ENCODE results near the gene CEP20. TPM values are rescaled to one million over a fixed set of nuclear protein-coding genes. Genes with fewer than 3 reads are reported as not detected.

The CEP20 gene
- total and polyA plus RNA-seq, 10 of the 15 experiments (the other 5 are each of a cell fraction or from before 2014, with no cell fraction given): 33.4 to 57.8 (median 52.6) TPM

GRCh38 chr16:15866451-15866850, 22.0 kb downstream of the CEP20 start:
- no peak overlapping the region for H2AFZ ChIP-seq (ENCODE audit: control insufficient read depth, low read depth, low read length)
- no peak for FAIRE-seq
- H3K27ac ChIP-seq (ENCODE audit: control insufficient read depth, insufficient read depth): no peak overlapping the region
- no peak overlapping the region for H3K4me3 ChIP-seq
- ChIA-PET SMC1A (ENCODE audit: uncharacterized antibody, unreplicated experiment) (interaction anchor here (1.2 kb wide), 1 partner anchor 179 kb away, joined by 3 read pairs; no protein-coding TSS in a partner anchor), RAD21 (ENCODE audit: unreplicated experiment) (no interaction called here), CTCF (interaction anchor here (1.1 to 1.4 kb wide), 2 partner anchors 8 to 22 kb away, joined by 3 to 5 read pairs; partner anchors contain the start of gene CEP20), POLR2A (no interaction called here)
- no peak overlapping the region for H3K9ac ChIP-seq (ENCODE audit: control insufficient read depth, insufficient read depth, low read length)
- no peak for ATAC-seq
- H3K36me3 ChIP-seq (ENCODE audit: control insufficient read depth in 2 of 2, insufficient read depth in 2 of 2, low read length in 1 of 2): peaks cover 0 to 18% of the 10 kb centered on the region in 2 experiments; a peak in 1 of 4 replicates
- intact Hi-C loops (cut with micrococcal nuclease; ENCODE audit: unreplicated experiment): no loop called here
- H3K4me1 ChIP-seq (ENCODE audit: control insufficient read depth, insufficient read depth, low read length): no peaks in the 10 kb centered on the region
- H4K20me1 ChIP-seq (ENCODE audit: control insufficient read depth, insufficient read depth): no peaks in the 10 kb centered on the region
- H3K4me2 ChIP-seq (ENCODE audit: control insufficient read depth, insufficient read depth): no peak overlapping the region
- H3K79me2 ChIP-seq (ENCODE audit: control insufficient read depth, insufficient read depth, low read length): no peaks in the 10 kb centered on the region
- DNase-seq (ENCODE audit: low read depth, low spot score): no peak
- WGBS (ENCODE audit: insufficient coverage, insufficient replicate concordance, low lambda C conversion rate, missing lambda C conversion rate): 96% methylated on average over 5 of the region's 5 CpGs
- BruUV-seq (replicated peaks): TSS peak; percentile 61
- no peaks in the 10 kb centered on the region for H3K9me3 ChIP-seq (replicated peaks; ENCODE audit: control insufficient read depth, insufficient read depth, low read length)
- in situ Hi-C loops (cut with MboI): no loop called here
- no peaks in the 10 kb centered on the region for H3K27me3 ChIP-seq (replicated peaks in 1 of 2; ENCODE audit: control insufficient read depth in 2 of 2, insufficient read depth in 2 of 2, low read length in 1 of 2)
- TF ChIP-seq HDAC2 (IDR thresholded peaks at IDR 0.05) (no peak), TARDBP (IDR thresholded peaks at IDR 0.05; ENCODE audit: borderline replicate concordance) (no peak), EGR1 (IDR thresholded peaks at IDR 0.05; ENCODE audit: borderline replicate concordance in 1 of 2, low read depth in 2 of 2, low read length in 2 of 2) (no peak), PRDM15 (CRISPR knock-in tag; IDR thresholded peaks at IDR 0.05) (no peak), MYB (IDR thresholded peaks at IDR 0.05; ENCODE audit: borderline replicate concordance, low read depth, low read length) (no peak), ZBED1 (IDR thresholded peaks at IDR 0.05; ENCODE audit: borderline replicate concordance) (no peak), KDM1A (IDR thresholded peaks at IDR 0.05; ENCODE audit: borderline replicate concordance) (no peak), BHLHE40 (IDR thresholded peaks at IDR 0.05; ENCODE audit: borderline replicate concordance in 1 of 2, low read depth in 2 of 2, low read length in 1 of 2) (no peak), STAT3 (IDR thresholded peaks at IDR 0.05; ENCODE audit: low read depth, low read length) (no peak), ZNF384 (IDR thresholded peaks at IDR 0.05; ENCODE audit: borderline replicate concordance, low read depth, low read length) (no peak), NFYA (IDR thresholded peaks at IDR 0.05; ENCODE audit: borderline replicate concordance, low read depth, low read length) (no peak), CBX5 (IDR thresholded peaks at IDR 0.05; ENCODE audit: low read depth) (no peak), CUX1 (IDR thresholded peaks at IDR 0.05; ENCODE audit: insufficient replicate concordance, low read depth, low read length) (no peak), FOXK2 (IDR thresholded peaks at IDR 0.05) (no peak), GATAD2B (conservative IDR thresholded peaks at IDR 0.05; ENCODE audit: low read depth) (no peak), RAD21 (IDR thresholded peaks at IDR 0.05; ENCODE audit: insufficient read depth, low read depth, low read length) (no peak)
